Fibroblast of skin of abdomen (primary cell): Measurements from ENCODE around the gene CASP3.
"Not testable (repeated sequence)": the region's sequence is repeated elsewhere in the genome, so short reads cannot be mapped to it uniquely, and the experiment has no call there.

ENCODE experiments used
- DNase-seq: peaks from one replicate; pipeline ENCODE4 v3.0.0-alpha.2; 2013

Gene CASP3

GRCh38 chr4:184628103-184628502 lies 21.1 kb downstream of the CASP3 start:
- peak; percentile 8 for DNase-seq

- DNase-seq, result not testable (repeated sequence)
Observed at GRCh38 chr4:184625783-184626596, 23.3 kb downstream of the CASP3 start.

- no peak for DNase-seq
Observed at GRCh38 chr4:184624972-184625554, 24.2 kb downstream of the CASP3 start.

GRCh38 chr4:184624504-184624903 lies 24.7 kb downstream of the CASP3 start:
- not testable (repeated sequence) for DNase-seq

GRCh38 chr4:184621518-184621917 lies 27.7 kb downstream of the CASP3 start:
- no peak for DNase-seq

GRCh38 chr4:184620212-184620867 lies 28.9 kb downstream of the CASP3 start:
- no peak for DNase-seq

GRCh38 chr4:184617600-184618196 lies 31.5 kb downstream of the CASP3 start:
- no peak for DNase-seq

- no peak for DNase-seq
Observed at GRCh38 chr4:184616633-184617551, 32.4 kb downstream of the CASP3 start.

GRCh38 chr4:184616168-184616567 lies 33.1 kb downstream of the CASP3 start:
- not testable (repeated sequence) for DNase-seq

GRCh38 chr4:184614509-184614908 lies 34.7 kb downstream of the CASP3 start:
- DNase-seq, result no peak

GRCh38 chr4:184613405-184613804 lies 35.8 kb downstream of the CASP3 start:
- DNase-seq, result no peak

GRCh38 chr4:184612074-184612473 lies 37.2 kb downstream of the CASP3 start:
- no peak for DNase-seq

- DNase-seq, result not testable (repeated sequence)
Observed at GRCh38 chr4:184607429-184607828, 41.8 kb downstream of the CASP3 start.

GRCh38 chr4:184602857-184603256 lies 46.4 kb downstream of the CASP3 start:
- DNase-seq, result not testable (repeated sequence)

GRCh38 chr4:184600982-184601381 lies 48.3 kb downstream of the CASP3 start:
- not testable (repeated sequence) for DNase-seq

- peak; percentile 55 for DNase-seq
Observed at GRCh38 chr4:184599492-184600135, 49.6 kb downstream of the CASP3 start.

- no peak for DNase-seq
Observed at GRCh38 chr4:184598753-184599491, 50.3 kb downstream of the CASP3 start.

- no peak for DNase-seq
Observed at GRCh38 chr4:184596617-184597185, 52.5 kb downstream of the CASP3 start.

GRCh38 chr4:184596044-184596616 lies 53.1 kb downstream of the CASP3 start:
- DNase-seq, result no peak

GRCh38 chr4:184595430-184595829 lies 53.8 kb downstream of the CASP3 start:
- DNase-seq, result no peak
